ENCODE results near the gene ASMT.
A peak's percentile ranks its signal among the peaks of the same experiment; 100 is the strongest.

Gene ASMT

DNA sequence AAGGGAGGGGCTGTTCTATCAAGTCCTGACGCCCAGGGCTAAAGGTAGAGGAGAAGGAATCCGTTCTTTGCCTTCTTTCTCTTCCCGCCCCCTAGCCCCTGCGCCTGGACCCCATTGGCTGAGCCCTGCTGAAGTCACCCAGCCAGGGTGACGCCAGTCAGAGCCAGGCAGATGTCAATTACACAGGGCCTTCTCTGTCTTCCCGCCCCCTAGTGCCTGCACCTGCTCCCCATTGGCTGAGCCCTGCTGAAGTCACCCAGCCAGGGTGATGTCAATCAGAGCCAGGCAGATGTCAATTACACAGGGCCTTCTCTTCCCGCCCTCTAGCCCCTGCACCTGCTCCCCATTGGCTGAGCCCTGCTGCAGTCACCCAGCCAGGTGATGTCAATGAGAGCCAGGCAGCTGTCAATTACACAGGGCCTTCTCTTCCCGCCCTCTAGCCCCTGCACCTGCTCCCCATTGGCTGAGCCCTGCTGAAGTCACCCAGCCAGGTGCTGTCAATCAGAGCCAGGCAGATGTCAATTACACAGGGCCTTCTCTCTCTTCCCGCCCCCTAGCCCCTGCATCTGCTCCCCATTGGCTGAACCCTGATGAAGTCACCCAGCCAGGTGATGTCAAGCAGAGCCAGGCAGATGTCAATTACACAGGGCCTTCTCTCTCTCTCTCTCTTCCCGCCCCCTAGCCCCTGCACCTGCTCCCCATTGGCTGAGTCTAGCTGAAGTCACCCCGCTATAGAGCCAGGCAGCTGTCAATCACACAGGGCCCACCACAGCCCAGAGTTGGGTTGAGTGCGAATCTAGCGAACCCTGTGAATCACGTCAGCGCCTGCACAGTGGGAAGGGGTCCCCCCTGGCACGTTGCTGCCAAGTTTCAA, 46.4 kb downstream of the ASMT start:
- Histone ChIP-seq H3K36me3 (replicated peaks) (no peaks in the 10 kb centered on the region), H3K27me3 (replicated peaks) (no peaks in the 10 kb centered on the region), H3K4me3 (ENCODE audit: low read depth, low read length) (no peak overlapping the region), H3K27ac (no peak overlapping the region)
- TF ChIP-seq, protein P1, sequence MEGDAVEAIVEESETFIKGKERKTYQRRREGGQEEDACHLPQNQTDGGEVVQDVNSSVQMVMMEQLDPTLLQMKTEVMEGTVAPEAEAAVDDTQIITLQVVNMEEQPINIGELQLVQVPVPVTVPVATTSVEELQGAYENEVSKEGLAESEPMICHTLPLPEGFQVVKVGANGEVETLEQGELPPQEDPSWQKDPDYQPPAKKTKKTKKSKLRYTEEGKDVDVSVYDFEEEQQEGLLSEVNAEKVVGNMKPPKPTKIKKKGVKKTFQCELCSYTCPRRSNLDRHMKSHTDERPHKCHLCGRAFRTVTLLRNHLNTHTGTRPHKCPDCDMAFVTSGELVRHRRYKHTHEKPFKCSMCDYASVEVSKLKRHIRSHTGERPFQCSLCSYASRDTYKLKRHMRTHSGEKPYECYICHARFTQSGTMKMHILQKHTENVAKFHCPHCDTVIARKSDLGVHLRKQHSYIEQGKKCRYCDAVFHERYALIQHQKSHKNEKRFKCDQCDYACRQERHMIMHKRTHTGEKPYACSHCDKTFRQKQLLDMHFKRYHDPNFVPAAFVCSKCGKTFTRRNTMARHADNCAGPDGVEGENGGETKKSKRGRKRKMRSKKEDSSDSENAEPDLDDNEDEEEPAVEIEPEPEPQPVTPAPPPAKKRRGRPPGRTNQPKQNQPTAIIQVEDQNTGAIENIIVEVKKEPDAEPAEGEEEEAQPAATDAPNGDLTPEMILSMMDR (IDR thresholded peaks at IDR 0.05; ENCODE audit: low read depth, low read length, missing control alignments): no peak
- DNase-seq: no peak
- in situ Hi-C loops (cut with HindIII; ENCODE audit: low pct_ligation_motif_present, low sequenced_read_pairs): no loop called here

DNA sequence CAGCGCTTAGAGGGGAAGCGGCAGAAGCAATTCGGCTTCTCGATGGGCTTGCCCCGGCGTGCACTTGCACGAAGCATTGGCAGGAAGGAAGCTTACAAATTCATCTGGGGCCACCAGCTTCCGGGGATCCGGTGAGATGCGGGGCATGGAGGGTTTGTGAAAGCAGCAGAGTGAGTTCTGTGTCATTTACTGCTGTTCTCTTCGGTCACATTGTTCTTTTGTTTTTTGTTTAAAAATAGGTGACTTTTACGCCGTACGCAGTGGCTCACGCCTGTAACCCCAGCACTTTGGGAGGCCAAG, 47.0 kb downstream of the ASMT start:
- Histone ChIP-seq H3K27me3 (replicated peaks) (no peaks in the 10 kb centered on the region), H3K4me3 (ENCODE audit: low read depth, low read length) (no peak overlapping the region), H3K36me3 (replicated peaks) (no peaks in the 10 kb centered on the region), H3K27ac (no peak overlapping the region)
- TF ChIP-seq, protein P1 (IDR thresholded peaks at IDR 0.05; ENCODE audit: low read depth, low read length, missing control alignments): no peak
- no peak for DNase-seq
- in situ Hi-C loops (cut with HindIII; ENCODE audit: low pct_ligation_motif_present, low sequenced_read_pairs): no loop called here

DNA sequence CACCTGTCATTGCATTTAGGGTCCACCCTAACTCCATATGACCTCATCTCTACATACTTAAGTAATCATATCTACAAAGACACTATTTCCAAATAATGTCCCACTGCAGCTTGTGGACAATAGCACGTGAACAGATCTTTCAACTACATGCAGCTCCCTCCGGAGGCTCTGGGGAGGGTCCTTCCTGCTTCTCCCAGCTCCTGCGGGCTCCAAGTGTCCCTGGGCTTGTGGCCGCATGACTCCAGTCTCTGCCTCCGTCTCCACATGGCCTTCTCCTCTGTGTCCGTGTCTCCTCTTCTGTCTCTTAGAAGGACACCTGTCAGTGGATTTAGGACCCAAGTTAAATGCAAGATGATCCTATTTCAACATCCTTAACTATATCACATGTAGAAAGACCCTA, 52.7 kb downstream of the ASMT start:
- H3K27ac ChIP-seq: no peak overlapping the region
- TF ChIP-seq, protein P1 (IDR thresholded peaks at IDR 0.05; ENCODE audit: low read depth, low read length, missing control alignments): no peak
- no peaks in the 10 kb centered on the region for H3K36me3 ChIP-seq (replicated peaks)
- no peak overlapping the region for H3K4me3 ChIP-seq (ENCODE audit: low read depth, low read length)
- no peak for DNase-seq
- in situ Hi-C loops (cut with HindIII; ENCODE audit: low pct_ligation_motif_present, low sequenced_read_pairs): no loop called here
- H3K27me3 ChIP-seq (replicated peaks): no peaks in the 10 kb centered on the region

DNA sequence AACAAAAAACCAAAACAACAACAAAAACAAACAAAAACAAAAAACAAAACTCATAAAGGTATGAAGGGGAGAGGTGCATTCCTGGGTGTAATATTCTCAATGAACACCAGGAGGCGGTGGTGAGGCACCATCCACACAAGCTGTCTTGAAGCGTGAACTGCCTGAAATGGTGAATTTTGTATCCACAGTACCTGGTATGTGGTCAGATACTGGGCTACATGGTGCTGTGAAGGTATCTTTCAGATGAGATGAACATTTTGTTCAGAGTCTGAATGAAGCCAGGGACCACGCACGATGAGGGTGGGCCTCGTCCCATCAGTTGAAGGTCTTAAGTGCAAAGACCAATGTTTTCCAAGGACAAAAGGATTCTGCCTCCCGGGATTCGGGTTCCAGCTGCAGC, 58.5 kb downstream of the ASMT start:
- H3K27ac ChIP-seq: no peak overlapping the region
- TF ChIP-seq, protein P1 (IDR thresholded peaks at IDR 0.05; ENCODE audit: low read depth, low read length, missing control alignments): peak; percentile 66
- in situ Hi-C loops (cut with HindIII; ENCODE audit: low pct_ligation_motif_present, low sequenced_read_pairs): no loop called here

DNA sequence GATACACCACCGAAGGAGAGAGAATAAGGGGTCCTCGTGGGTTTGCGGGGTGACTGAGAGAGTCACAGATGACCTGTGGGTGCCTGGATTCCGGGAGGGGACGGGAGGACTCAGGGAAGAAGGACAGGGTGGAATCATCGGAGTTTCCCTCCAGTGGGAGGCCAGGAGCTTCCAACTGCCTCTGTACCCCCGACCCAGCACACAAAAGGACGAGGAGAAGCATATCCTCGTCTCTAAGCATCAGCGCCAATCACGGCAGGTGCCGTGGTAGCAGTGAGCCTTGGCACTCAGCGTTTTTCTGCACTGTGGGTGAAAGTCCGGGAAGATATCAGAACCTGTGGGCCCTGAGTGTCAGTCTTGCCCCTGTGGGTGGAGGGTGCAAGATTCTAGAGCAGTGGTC, 62.0 kb downstream of the ASMT start:
- H3K4me3 ChIP-seq (ENCODE audit: low read depth, low read length): no peak overlapping the region
- no peak for DNase-seq
- H3K27ac ChIP-seq: no peak overlapping the region
- H3K36me3 ChIP-seq (replicated peaks): no peaks in the 10 kb centered on the region
- in situ Hi-C loops (cut with HindIII; ENCODE audit: low pct_ligation_motif_present, low sequenced_read_pairs): no loop called here
- H3K27me3 ChIP-seq (replicated peaks): no peaks in the 10 kb centered on the region
- TF ChIP-seq, protein P1 (IDR thresholded peaks at IDR 0.05; ENCODE audit: low read depth, low read length, missing control alignments): no peak

More for the DNA sequence above, 58.5 kb downstream of the ASMT start:
- Histone ChIP-seq H3K36me3 (replicated peaks) (no peaks in the 10 kb centered on the region), H3K4me3 (ENCODE audit: low read depth, low read length) (no peak overlapping the region), H3K27me3 (replicated peaks) (no peaks in the 10 kb centered on the region)
- no peak for DNase-seq

DNA sequence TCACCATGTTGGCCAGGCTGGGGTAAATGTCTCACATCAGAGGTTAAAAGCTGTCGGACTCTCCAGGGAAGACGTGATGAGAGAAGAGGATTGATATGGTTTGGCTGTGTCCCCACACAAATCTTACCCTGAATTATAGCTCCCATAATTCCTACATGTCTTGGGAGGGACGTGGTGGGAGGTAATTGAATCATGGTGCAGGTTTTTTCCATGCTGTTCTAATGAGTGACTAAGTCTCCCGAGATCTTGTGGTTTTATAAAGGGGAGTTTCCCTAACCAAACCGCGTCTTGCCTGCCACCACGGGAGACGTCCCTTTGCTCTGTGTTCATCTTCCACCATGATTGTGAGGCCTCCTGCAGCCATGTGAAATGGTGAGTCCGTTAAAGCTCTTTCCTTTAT, 64.4 kb downstream of the ASMT start:
- in situ Hi-C loops (cut with HindIII; ENCODE audit: low pct_ligation_motif_present, low sequenced_read_pairs): no loop called here
- Histone ChIP-seq H3K36me3 (replicated peaks) (no peaks in the 10 kb centered on the region), H3K4me3 (ENCODE audit: low read depth, low read length) (no peak overlapping the region), H3K27me3 (replicated peaks) (no peaks in the 10 kb centered on the region), H3K27ac (no peak overlapping the region)
- TF ChIP-seq, protein P1 (IDR thresholded peaks at IDR 0.05; ENCODE audit: low read depth, low read length, missing control alignments): no peak
- DNase-seq: peak; percentile 34
